Effector CD8-positive, alpha-beta T cell (primary cell): ENCODE data around the gene SEPTIN3.
A peak's percentile ranks its signal among the peaks of the same experiment; 100 is the strongest.

Source experiments
- DNase-seq: peaks from one replicate; lab custom pipeline; 2025; lab: John Stamatoyannopoulos, UW
- total RNA-seq, 4 experiments: gene quantifications; one replicate each; lab custom pipeline; 2026; lab: John Stamatoyannopoulos, UW

The SEPTIN3 gene
- total RNA-seq: 0 to 0.12 (median 0.04) reads per million in 4 experiments

- DNase-seq: no peak
These were observed at the start of gene SEPTIN3 for GRCh38 chr22:41969110-41969646. Gene SEPTIN3, plus strand, starts transcription at chr22:41969443. Its CDS starts 2,050 bp downstream, at chr22:41971493.

GRCh38 chr22:41920271-41920976 lies 48.8 kb upstream of the SEPTIN3 start:
- DNase-seq: no peak

- no peak for DNase-seq
These were observed 46.9 kb upstream of the SEPTIN3 start for GRCh38 chr22:41922328-41922727.

GRCh38 chr22:41922940-41923594 lies 46.2 kb upstream of the SEPTIN3 start:
- no peak for DNase-seq

- no peak for DNase-seq
These were observed 45.5 kb upstream of the SEPTIN3 start for GRCh38 chr22:41923595-41924276.

- DNase-seq: peak; percentile 63
These were observed 43.3 kb upstream of the SEPTIN3 start for GRCh38 chr22:41925783-41926460.

GRCh38 chr22:41927813-41928212 lies 41.4 kb upstream of the SEPTIN3 start:
- no peak for DNase-seq

- no peak for DNase-seq
These were observed 40.4 kb upstream of the SEPTIN3 start for GRCh38 chr22:41928593-41929417.

GRCh38 chr22:41929418-41929810 lies 39.8 kb upstream of the SEPTIN3 start:
- DNase-seq: no peak

- DNase-seq: no peak
These were observed 37.5 kb upstream of the SEPTIN3 start for GRCh38 chr22:41931701-41932269.

- DNase-seq: no peak
These were observed 36.9 kb upstream of the SEPTIN3 start for GRCh38 chr22:41932353-41932752.

GRCh38 chr22:41933411-41934177 lies 35.6 kb upstream of the SEPTIN3 start:
- no peak for DNase-seq

GRCh38 chr22:41934284-41935014 lies 34.8 kb upstream of the SEPTIN3 start:
- DNase-seq: no peak

- DNase-seq: no peak
These were observed 34.3 kb upstream of the SEPTIN3 start for GRCh38 chr22:41935015-41935351.

GRCh38 chr22:41935509-41935908 lies 33.7 kb upstream of the SEPTIN3 start:
- no peak for DNase-seq

- DNase-seq: no peak
These were observed 32.4 kb upstream of the SEPTIN3 start for GRCh38 chr22:41936894-41937169.

- peak; percentile 79 for DNase-seq
These were observed 29.0 kb upstream of the SEPTIN3 start for GRCh38 chr22:41939981-41940831.
